GM12878 (cell line): ENCODE measurements around the gene GAGE10. TPM values are rescaled to one million over a fixed set of nuclear protein-coding genes. Genes with fewer than 3 reads are reported as not detected.

Experiments
- ATAC-seq: fragments of 200-7000 bp; cut with Tn5 transposase; 3 replicates; pipeline ENCODE4 v1.9.1; 2020; ENCODE audit warnings: mild to moderate bottlenecking, moderate library complexity
- BruUV-seq: library from RNA; stranded (reverse); fragments of 400-500 nt; replicated peaks from 2 replicates; lab custom pipeline; 2021; lab: Mats Ljungman, UMichigan
- CTCF ChIA-PET: fragments of 300-600 bp; sonication (Branson Sonifier 250); formaldehyde crosslinking; extraction: SDS; loops from one replicate; lab custom pipeline; 2021; ENCODE audit warnings: inconsistent platforms; lab: Yijun Ruan, JAX
- POLR2A ChIA-PET: fragments of 350-600 bp; formaldehyde crosslinking; extraction: SDS; loops from one replicate; lab custom pipeline; 2021; ENCODE audit warnings: inconsistent platforms; lab: Charles Lee
- RAD21 ChIA-PET: fragments of 300-600 bp; sonication (Branson Sonifier 250); formaldehyde crosslinking; loops from one replicate; lab custom pipeline; 2023; ENCODE audit warnings: antibody characterized with exemption; ENCODE audit not compliant: unreplicated experiment; lab: Charles Lee
- SMC1A ChIA-PET: fragments of 300-600 bp; sonication (Branson Sonifier 250); formaldehyde crosslinking; loops from one replicate; lab custom pipeline; 2023; ENCODE audit not compliant: unreplicated experiment, uncharacterized antibody; lab: Charles Lee
- DNase-seq: peaks from one replicate; pipeline ENCODE4 v3.0.0-alpha.2; 2011; ENCODE audit warnings: low read depth, low spot score
- FAIRE-seq: peaks from 3 replicates; lab custom pipeline; 2011; peaks lifted over from hg19 to GRCh38; lab: Jason Lieb, UNC
- H2AFZ ChIP-seq: 2 replicates; pipeline ENCODE4 v1.6.0; 2011; ENCODE audit warnings: low read depth, low read length, control low read depth; ENCODE audit not compliant: control insufficient read depth
- H3K27ac ChIP-seq: 2 replicates; pipeline ENCODE4 v1.5.1; 2011; ENCODE audit warnings: control low read depth; ENCODE audit not compliant: control insufficient read depth, insufficient read depth
- H3K27me3 ChIP-seq, 2 experiments: replicated peaks in 1 of 2; 2 replicates each; pipeline versions ENCODE4 v1.6.0 to v1.6.1; 2011; ENCODE audit warnings: low read length in 1 of 2; ENCODE audit not compliant: control insufficient read depth in 2 of 2, insufficient read depth in 2 of 2
- H3K36me3 ChIP-seq, 2 experiments: 2 replicates each; pipeline ENCODE4 v1.5.1; 2011; ENCODE audit warnings: low read length in 1 of 2; ENCODE audit not compliant: control insufficient read depth in 2 of 2, insufficient read depth in 2 of 2
- H3K4me1 ChIP-seq: 2 replicates; pipeline ENCODE4 v1.6.1; 2011; ENCODE audit warnings: mild to moderate bottlenecking, low read length, moderate library complexity, mixed read lengths; ENCODE audit not compliant: control insufficient read depth, insufficient read depth
- H3K4me2 ChIP-seq: 2 replicates; pipeline ENCODE4 v1.6.0; 2011; ENCODE audit warnings: control low read depth; ENCODE audit not compliant: control insufficient read depth, insufficient read depth
- H3K4me3 ChIP-seq: fragments of 200-600 bp; sonication (generic); 2 replicates; pipeline ENCODE4 v1.5.1; 2016
- H3K79me2 ChIP-seq: 2 replicates; pipeline ENCODE4 v1.6.0; 2011; ENCODE audit warnings: low read length; ENCODE audit not compliant: control insufficient read depth, insufficient read depth
- H3K9ac ChIP-seq: 2 replicates; pipeline ENCODE4 v1.8.0; 2011; ENCODE audit warnings: low read length, control low read depth, mixed read lengths; ENCODE audit not compliant: control insufficient read depth, insufficient read depth
- H3K9me3 ChIP-seq: replicated peaks from 3 replicates; pipeline ENCODE4 v1.5.1; 2011; ENCODE audit warnings: mild to moderate bottlenecking, low read length; ENCODE audit not compliant: control insufficient read depth, insufficient read depth
- H4K20me1 ChIP-seq: 2 replicates; pipeline ENCODE4 v1.6.0; 2011; ENCODE audit not compliant: control insufficient read depth, insufficient read depth
- CBX5 ChIP-seq: sonication (generic); IDR thresholded peaks from 2 replicates; pipeline ENCODE4 v1.6.1; 2016; ENCODE audit warnings: low read depth, moderate library complexity, mild to moderate bottlenecking, inconsistent platforms
- EED ChIP-seq: sonication (generic); IDR thresholded peaks from 2 replicates; pipeline ENCODE4 v1.6.1; 2016; ENCODE audit warnings: antibody characterized with exemption, low read depth
- ESRRA ChIP-seq: IDR thresholded peaks from 2 replicates; pipeline ENCODE4 v1.6.1; 2012; ENCODE audit warnings: mild to moderate bottlenecking, low read length, improper control_type of control experiment
- EZH2 ChIP-seq: IDR thresholded peaks from 2 replicates; pipeline ENCODE4 v1.6.1; 2012; ENCODE audit warnings: low read depth, mild to moderate bottlenecking, control low read depth, inconsistent platforms, low read length, borderline replicate concordance; ENCODE audit not compliant: control insufficient read depth
- FOS ChIP-seq: IDR thresholded peaks from 3 replicates; pipeline ENCODE4 v1.6.1; 2011; ENCODE audit warnings: borderline replicate concordance; ENCODE audit not compliant: insufficient read length; ENCODE audit errors: extremely low read depth
- LARP7 ChIP-seq: fragments of 450-650 bp; IDR thresholded peaks from 2 replicates; pipeline ENCODE4 v1.6.1; 2017; ENCODE audit warnings: mild to moderate bottlenecking
- MEF2A ChIP-seq: IDR thresholded peaks from 2 replicates; pipeline ENCODE4 v1.6.1; 2011; ENCODE audit warnings: low read depth, mild to moderate bottlenecking, low read length, moderate library complexity; ENCODE audit not compliant: insufficient read depth
- NBN ChIP-seq: fragments of 450-650 bp; IDR thresholded peaks from 2 replicates; pipeline ENCODE4 v1.6.1; 2016
- NFYA ChIP-seq: IDR thresholded peaks from 2 replicates; pipeline ENCODE4 v1.6.1; 2011; ENCODE audit warnings: low read depth, mild to moderate bottlenecking, low read length, improper control_type of control experiment, borderline replicate concordance
- RUNX3 ChIP-seq: IDR thresholded peaks from 2 replicates; pipeline ENCODE4 v1.6.1; 2012; ENCODE audit warnings: low read length, inconsistent platforms
- SMC3 ChIP-seq: IDR thresholded peaks from 2 replicates; pipeline ENCODE4 v1.6.1; 2011; ENCODE audit warnings: low read length, improper control_type of control experiment, borderline replicate concordance
- ZNF217 ChIP-seq: fragments of 450-650 bp; IDR thresholded peaks from 2 replicates; pipeline ENCODE4 v1.6.1; 2017; ENCODE audit warnings: antibody characterized with exemption, mild to moderate bottlenecking
- ZNF24 ChIP-seq: fragments of 450-650 bp; IDR thresholded peaks from 2 replicates; pipeline ENCODE4 v1.6.1; 2017; ENCODE audit warnings: antibody characterized with exemption, mild to moderate bottlenecking
- WGBS: methylation state at CpG from one replicate; pipeline ENCODE4 v1.1.6; 2016; ENCODE audit warnings: low lambda C conversion rate; ENCODE audit not compliant: insufficient replicate concordance, insufficient coverage; ENCODE audit errors: missing lambda C conversion rate; 5-methylcytosine and 5-hydroxymethylcytosine counted together
- in situ Hi-C: fragments of 300-500 bp; cut with MboI; formaldehyde crosslinking; loops from 9 replicates; pipeline ENCODE4 v1.14.3; 2018; ENCODE audit warnings: mixed read lengths
- intact Hi-C: fragments of 100-400 bp; cut with micrococcal nuclease; formaldehyde crosslinking; loops from one replicate; pipeline ENCODE4 v1.14.2; 2022; ENCODE audit not compliant: unreplicated experiment
- polyA plus RNA-seq, 11 experiments: library from polyadenylated mRNA; depleted of rRNA in 4 of 11; unstranded in 6 of 11; stranded (reverse) in 5 of 11; fragments of >200 nt; fragmentation: Nextera tagmentation in 4 of 11; fragmentation: Illumina TruSeq in 1 of 11; extraction: Ambion mirVana in 4 of 11; extraction: Trizol in 1 of 11; gene quantifications; 1 replicate in 1 of 11; 2 replicates in 10 of 11; pipeline versions ENCODE4 v1.2.1 to v1.2.3, GENCODE V29; 2011 to 2016; ENCODE audit warnings: inconsistent platforms in 2 of 11, missing spikeins in 2 of 11, low read depth in 1 of 11
- total RNA-seq, 4 experiments: library from RNA; depleted of rRNA in 3 of 4; stranded (reverse); fragments of >200 nt in 3 of 4; fragmentation: Illumina TruSeq in 1 of 4; extraction: Trizol in 1 of 4; gene quantifications; 2 replicates each; pipeline versions ENCODE4 v1.2.1 to v1.2.3, GENCODE V29; 2013 to 2021
- TF ChIP-seq, protein P1 (sequence below): fragments of 450-650 bp; IDR thresholded peaks from 2 replicates; pipeline ENCODE4 v1.6.1; 2017; ENCODE audit warnings: antibody characterized with exemption, mild to moderate bottlenecking, moderate library complexity
- TF ChIP-seq, protein P2 (sequence below): fragments of 450-650 bp; conservative IDR thresholded peaks from 2 replicates; pipeline ENCODE4 v1.6.1; 2017; ENCODE audit warnings: mild to moderate bottlenecking, moderate library complexity
- TF ChIP-seq, protein P3 (sequence below): fragments of 450-650 bp; IDR thresholded peaks from 2 replicates; pipeline ENCODE4 v1.6.1; 2017; ENCODE audit warnings: low read depth, mild to moderate bottlenecking, moderate library complexity

The GAGE10 gene
- total and polyA plus RNA-seq, 10 of the 15 experiments (the other 5 are each of a cell fraction or from before 2014, with no cell fraction given): not detected

DNA sequence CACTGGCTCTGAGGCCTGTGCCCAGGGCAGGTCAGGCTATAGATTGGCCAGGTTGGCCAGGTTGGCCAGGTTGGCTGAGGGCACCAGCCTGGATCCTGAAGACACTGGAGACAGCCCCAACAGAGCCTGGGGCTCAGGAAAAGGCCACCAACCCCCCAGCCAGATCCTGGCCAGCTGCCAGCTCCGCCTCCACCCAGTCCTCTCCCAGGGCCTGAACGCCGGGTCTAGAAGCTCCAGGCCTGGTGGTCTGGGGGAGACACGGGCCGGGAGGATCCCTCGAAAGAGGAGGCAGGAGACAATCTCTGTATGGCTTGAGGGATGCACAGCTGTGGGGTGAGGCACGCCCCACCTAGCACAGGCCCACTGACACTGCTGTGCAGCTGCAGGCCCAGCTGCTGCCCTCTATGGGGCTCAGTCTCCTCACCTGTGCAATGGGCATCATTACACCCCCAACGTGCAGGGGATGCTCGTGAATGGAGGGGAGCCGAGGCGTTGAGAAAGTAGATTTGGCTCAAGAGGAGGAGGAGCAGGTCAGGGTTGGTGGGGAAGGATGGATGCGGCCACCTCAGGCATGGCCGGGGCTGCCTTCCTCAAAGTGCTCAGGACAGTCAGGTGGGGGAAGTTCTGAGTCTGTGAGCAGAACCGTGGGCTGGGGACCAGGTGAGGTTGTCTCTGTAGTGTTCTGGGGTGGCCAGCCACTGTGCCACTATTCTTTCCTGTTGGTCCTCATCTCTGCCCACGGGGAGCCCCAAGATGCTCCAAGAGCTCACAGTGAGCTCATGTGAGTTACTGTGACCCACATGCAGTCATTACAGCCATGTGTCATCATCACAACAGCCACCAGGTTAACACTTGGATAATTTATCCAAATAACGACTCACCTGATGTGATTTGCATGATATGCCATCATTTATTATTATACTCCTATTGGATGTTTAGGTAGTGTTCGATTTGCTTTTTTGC is 10.8 kb upstream of the GAGE10 start:
- POLR2A ChIA-PET: no interaction called here
- FAIRE-seq: no peak
- Histone ChIP-seq H2AFZ (no peak overlapping the region), H3K36me3 (no peaks in the 10 kb centered on the region), H3K9ac (no peak overlapping the region), H3K4me3 (no peak overlapping the region), H3K79me2 (no peaks in the 10 kb centered on the region), H3K27ac (no peak overlapping the region), H4K20me1 (no peaks in the 10 kb centered on the region), H3K9me3 (no peaks in the 10 kb centered on the region), H3K4me2 (no peak overlapping the region), H3K27me3 (no peaks in the 10 kb centered on the region), H3K4me1 (no peaks in the 10 kb centered on the region)
- RAD21 ChIA-PET: interaction anchor here (0.6 to 1.6 kb wide), 2 partner anchors 227 to 546 kb away, joined by 3 to 5 read pairs; no protein-coding TSS in a partner anchor
- CTCF ChIA-PET: interaction anchor here (0.6 to 1.3 kb wide), 6 partner anchors 9 to 1694 kb away, joined by 3 to 5 read pairs (median 4); no protein-coding TSS in a partner anchor
- no TSS peak for BruUV-seq
- no peak for DNase-seq
- WGBS: 33% methylated on average over 17 of the region's 17 CpGs
- intact Hi-C loops (loop anchor here (1.0 to 2.0 kb wide), 2 partner anchors 462 to 546 kb away; no protein-coding TSS in a partner anchor), in situ Hi-C loops (no loop called here)
- SMC1A ChIA-PET: interaction anchor here (0.8 kb wide), 1 partner anchor 428 kb away, joined by 3 read pairs; no protein-coding TSS in a partner anchor
- no peak; the same call in 2 of the 3 replicates for ATAC-seq
- TF ChIP-seq, protein P1, sequence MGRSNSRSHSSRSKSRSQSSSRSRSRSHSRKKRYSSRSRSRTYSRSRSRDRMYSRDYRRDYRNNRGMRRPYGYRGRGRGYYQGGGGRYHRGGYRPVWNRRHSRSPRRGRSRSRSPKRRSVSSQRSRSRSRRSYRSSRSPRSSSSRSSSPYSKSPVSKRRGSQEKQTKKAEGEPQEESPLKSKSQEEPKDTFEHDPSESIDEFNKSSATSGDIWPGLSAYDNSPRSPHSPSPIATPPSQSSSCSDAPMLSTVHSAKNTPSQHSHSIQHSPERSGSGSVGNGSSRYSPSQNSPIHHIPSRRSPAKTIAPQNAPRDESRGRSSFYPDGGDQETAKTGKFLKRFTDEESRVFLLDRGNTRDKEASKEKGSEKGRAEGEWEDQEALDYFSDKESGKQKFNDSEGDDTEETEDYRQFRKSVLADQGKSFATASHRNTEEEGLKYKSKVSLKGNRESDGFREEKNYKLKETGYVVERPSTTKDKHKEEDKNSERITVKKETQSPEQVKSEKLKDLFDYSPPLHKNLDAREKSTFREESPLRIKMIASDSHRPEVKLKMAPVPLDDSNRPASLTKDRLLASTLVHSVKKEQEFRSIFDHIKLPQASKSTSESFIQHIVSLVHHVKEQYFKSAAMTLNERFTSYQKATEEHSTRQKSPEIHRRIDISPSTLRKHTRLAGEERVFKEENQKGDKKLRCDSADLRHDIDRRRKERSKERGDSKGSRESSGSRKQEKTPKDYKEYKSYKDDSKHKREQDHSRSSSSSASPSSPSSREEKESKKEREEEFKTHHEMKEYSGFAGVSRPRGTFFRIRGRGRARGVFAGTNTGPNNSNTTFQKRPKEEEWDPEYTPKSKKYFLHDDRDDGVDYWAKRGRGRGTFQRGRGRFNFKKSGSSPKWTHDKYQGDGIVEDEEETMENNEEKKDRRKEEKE: no peak
- TF ChIP-seq NFYA (no peak), SMC3 (no peak), CBX5 (no peak), LARP7 (no peak), EZH2 (no peak), FOS (no peak), EED (no peak), ZNF217 (no peak), ESRRA (no peak), RUNX3 (no peak), ZNF24 (no peak), NBN (no peak), MEF2A (no peak)
- TF ChIP-seq, protein P2, sequence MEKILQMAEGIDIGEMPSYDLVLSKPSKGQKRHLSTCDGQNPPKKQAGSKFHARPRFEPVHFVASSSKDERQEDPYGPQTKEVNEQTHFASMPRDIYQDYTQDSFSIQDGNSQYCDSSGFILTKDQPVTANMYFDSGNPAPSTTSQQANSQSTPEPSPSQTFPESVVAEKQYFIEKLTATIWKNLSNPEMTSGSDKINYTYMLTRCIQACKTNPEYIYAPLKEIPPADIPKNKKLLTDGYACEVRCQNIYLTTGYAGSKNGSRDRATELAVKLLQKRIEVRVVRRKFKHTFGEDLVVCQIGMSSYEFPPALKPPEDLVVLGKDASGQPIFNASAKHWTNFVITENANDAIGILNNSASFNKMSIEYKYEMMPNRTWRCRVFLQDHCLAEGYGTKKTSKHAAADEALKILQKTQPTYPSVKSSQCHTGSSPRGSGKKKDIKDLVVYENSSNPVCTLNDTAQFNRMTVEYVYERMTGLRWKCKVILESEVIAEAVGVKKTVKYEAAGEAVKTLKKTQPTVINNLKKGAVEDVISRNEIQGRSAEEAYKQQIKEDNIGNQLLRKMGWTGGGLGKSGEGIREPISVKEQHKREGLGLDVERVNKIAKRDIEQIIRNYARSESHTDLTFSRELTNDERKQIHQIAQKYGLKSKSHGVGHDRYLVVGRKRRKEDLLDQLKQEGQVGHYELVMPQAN: no peak
- TF ChIP-seq, protein P3, sequence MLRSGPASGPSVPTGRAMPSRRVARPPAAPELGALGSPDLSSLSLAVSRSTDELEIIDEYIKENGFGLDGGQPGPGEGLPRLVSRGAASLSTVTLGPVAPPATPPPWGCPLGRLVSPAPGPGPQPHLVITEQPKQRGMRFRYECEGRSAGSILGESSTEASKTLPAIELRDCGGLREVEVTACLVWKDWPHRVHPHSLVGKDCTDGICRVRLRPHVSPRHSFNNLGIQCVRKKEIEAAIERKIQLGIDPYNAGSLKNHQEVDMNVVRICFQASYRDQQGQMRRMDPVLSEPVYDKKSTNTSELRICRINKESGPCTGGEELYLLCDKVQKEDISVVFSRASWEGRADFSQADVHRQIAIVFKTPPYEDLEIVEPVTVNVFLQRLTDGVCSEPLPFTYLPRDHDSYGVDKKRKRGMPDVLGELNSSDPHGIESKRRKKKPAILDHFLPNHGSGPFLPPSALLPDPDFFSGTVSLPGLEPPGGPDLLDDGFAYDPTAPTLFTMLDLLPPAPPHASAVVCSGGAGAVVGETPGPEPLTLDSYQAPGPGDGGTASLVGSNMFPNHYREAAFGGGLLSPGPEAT: no peak
